Type B pancreatic cell (in vitro differentiated cells): ENCODE results near the gene AP1M2. TPM values are rescaled to one million over a fixed set of nuclear protein-coding genes. Genes with fewer than 3 reads are reported as not detected.

Experiments used
- DNase-seq: peaks from one replicate; pipeline ENCODE4 v3.0.0; 2021; ENCODE audit warnings: mixed read lengths; ENCODE audit not compliant: unreplicated experiment; ENCODE audit errors: extremely low spot score
- H3K27ac Mint-ChIP-seq: 2 replicates; pipeline ENCODE4 v1.8.0; 2021; ENCODE audit warnings: mild to moderate bottlenecking, mixed read lengths
- H3K27me3 Mint-ChIP-seq: 2 replicates; pipeline ENCODE4 v1.8.0; 2021; ENCODE audit warnings: mixed read lengths
- H3K36me3 Mint-ChIP-seq: 2 replicates; pipeline ENCODE4 v1.8.0; 2021; ENCODE audit warnings: mixed read lengths
- H3K4me1 Mint-ChIP-seq: one replicate; pipeline ENCODE4 v1.8.0; 2021; ENCODE audit warnings: mixed read lengths; ENCODE audit not compliant: unreplicated experiment
- H3K4me3 Mint-ChIP-seq: 2 replicates; pipeline ENCODE4 v1.8.0; 2021; ENCODE audit warnings: mild to moderate bottlenecking, mixed read lengths
- H3K9me3 Mint-ChIP-seq: 2 replicates; pipeline ENCODE4 v1.8.0; 2021; ENCODE audit warnings: mixed read lengths
- total RNA-seq: library from RNA; stranded (reverse); gene quantifications from 2 replicates; pipeline ENCODE4 v1.2.1, GENCODE V29; 2021; ENCODE audit warnings: low replicate concordance
- TF ChIP-seq, protein P1 (sequence below): fragments of 200-600 bp; sonication (generic); conservative IDR thresholded peaks from 2 replicates; pipeline ENCODE4 v1.5.0; 2021; ENCODE audit warnings: antibody characterized with exemption, mild to moderate bottlenecking

Gene AP1M2
- total RNA-seq, 1 donor from 2014 or later, result 45.2 TPM

DNA sequence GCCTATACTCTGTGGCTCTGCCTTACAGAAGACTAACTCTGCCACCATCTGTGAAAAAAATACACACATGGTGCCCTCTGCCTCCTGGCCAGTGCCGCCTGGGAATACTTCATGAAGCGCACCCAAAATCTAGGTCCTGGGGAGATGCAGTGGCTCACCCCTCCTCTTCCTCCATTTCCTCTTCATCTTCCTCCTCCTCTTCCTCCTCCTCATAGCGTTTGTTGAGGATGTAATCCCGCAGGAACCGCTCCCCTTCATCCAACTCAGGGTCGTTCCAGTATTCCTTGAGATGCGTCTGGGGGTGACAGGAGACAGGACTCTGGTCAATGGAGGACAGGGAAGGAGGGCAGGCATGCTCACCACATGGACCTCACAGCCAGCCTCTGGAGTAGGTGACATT lies 27.0 kb downstream of the AP1M2 start:
- no peak for DNase-seq
- Mint-ChIP-seq H3K4me1 (peaks cover 8% of the 10 kb centered on the region), H3K27me3 (no peaks in the 10 kb centered on the region), H3K9me3 (no peaks in the 10 kb centered on the region), H3K36me3 (no peaks in the 10 kb centered on the region), H3K4me3 (no peak overlapping the region), H3K27ac (no peak overlapping the region)
- TF ChIP-seq, protein P1, sequence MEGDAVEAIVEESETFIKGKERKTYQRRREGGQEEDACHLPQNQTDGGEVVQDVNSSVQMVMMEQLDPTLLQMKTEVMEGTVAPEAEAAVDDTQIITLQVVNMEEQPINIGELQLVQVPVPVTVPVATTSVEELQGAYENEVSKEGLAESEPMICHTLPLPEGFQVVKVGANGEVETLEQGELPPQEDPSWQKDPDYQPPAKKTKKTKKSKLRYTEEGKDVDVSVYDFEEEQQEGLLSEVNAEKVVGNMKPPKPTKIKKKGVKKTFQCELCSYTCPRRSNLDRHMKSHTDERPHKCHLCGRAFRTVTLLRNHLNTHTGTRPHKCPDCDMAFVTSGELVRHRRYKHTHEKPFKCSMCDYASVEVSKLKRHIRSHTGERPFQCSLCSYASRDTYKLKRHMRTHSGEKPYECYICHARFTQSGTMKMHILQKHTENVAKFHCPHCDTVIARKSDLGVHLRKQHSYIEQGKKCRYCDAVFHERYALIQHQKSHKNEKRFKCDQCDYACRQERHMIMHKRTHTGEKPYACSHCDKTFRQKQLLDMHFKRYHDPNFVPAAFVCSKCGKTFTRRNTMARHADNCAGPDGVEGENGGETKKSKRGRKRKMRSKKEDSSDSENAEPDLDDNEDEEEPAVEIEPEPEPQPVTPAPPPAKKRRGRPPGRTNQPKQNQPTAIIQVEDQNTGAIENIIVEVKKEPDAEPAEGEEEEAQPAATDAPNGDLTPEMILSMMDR, result no peak

DNA sequence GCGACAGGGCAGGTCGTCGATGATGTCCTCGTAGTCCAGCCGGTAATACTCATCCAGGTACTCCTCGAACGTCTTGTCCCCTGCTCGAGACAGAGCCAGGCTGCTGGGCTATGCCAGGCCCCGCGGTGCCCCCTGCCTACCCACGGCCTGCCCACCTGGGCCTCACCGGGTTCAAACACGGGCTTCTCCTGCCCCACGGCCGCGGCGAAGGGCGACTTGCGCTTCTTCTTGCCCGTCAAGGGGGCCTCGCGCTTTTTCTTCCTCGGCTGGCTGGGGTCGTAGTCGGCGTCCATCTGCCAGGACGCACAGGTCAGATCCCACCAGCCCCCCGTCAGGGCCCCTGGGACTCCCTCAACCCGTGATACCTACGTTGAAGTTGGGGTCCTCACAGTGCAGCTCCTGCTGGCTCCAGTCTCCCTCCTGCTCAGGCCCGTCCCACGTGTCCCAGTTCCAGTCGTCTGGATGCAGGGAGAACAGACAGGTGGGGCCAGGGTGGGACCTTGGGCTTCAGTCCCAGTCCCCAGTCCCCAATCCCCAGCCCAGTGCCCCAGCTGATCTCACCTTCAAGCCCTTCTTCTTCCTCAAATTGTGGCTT lies 29.4 kb downstream of the AP1M2 start:
- Mint-ChIP-seq H3K36me3 (no peaks in the 10 kb centered on the region), H3K4me3 (no peak overlapping the region), H3K9me3 (no peaks in the 10 kb centered on the region), H3K27ac (no peak overlapping the region), H3K27me3 (no peaks in the 10 kb centered on the region), H3K4me1 (no peaks in the 10 kb centered on the region)
- no peak for DNase-seq
- TF ChIP-seq, protein P1, result no peak

DNA sequence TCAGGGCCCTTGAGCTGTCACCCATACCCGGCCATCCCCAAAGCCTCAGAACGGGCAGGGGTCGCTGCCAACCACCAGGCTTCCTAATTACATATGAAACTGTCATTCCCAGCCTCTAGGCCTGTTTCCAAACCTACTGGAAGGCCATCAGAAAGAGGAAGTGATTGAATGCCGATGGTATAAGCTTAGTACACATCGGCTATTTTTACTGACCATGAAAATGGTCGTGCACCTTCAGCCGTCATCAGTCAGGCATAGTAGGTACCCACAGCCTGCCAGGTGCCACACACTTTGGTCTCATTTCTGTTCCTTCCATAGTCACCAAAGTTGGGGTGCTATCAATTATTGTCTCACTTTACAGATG lies 31.5 kb downstream of the AP1M2 start:
- no peaks in the 10 kb centered on the region for H3K36me3 Mint-ChIP-seq
- no peaks in the 10 kb centered on the region for H3K27me3 Mint-ChIP-seq
- TF ChIP-seq, protein P1, result no peak
- no peak overlapping the region for H3K4me3 Mint-ChIP-seq
- H3K9me3 Mint-ChIP-seq, result no peaks in the 10 kb centered on the region
- no peaks in the 10 kb centered on the region for H3K4me1 Mint-ChIP-seq
- no peak for DNase-seq
- H3K27ac Mint-ChIP-seq, result no peak overlapping the region

DNA sequence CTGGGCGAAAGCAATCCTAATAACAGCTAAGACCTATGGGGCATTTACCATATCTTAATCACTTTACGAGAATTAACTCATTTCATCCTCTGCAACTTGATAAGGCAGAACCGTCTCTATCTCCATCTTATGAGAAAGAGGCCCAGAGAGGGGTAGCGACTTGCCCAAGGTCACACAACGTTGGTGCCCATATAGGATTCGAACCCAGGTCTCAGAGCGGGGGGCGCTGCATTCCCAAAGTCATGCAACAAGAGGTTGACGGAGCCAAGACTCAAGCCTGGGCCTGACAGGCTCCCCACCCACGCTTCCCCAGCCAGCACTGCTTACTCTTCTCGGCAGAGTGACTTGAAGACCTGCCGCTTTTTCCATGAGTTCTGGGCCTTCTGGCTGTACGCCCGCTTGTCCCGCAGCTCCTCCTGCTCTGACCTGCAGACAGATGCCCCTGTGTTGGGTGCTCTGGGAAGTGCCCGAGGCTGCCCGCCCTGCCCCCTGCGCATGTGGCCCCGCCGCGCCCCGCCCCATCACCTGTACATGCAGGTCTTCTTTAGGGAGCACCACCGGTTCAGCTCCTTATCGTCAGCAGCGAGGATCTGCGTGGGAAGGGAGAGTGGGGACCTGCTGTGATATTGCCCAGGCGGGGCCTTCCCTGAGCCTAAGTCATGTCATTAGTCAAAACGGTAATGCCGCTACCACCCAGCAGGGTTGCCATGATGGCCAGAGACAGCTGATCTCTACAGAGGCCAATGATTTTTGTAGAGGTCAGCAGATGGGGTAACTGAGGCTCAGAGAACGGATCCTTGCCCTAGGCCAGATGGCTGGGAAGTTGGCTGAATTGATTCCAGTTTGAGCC lies 32.1 kb downstream of the AP1M2 start:
- TF ChIP-seq, protein P1, result no peak
- no peak for DNase-seq
- Mint-ChIP-seq H3K4me1 (no peaks in the 10 kb centered on the region), H3K36me3 (no peaks in the 10 kb centered on the region), H3K27me3 (no peaks in the 10 kb centered on the region), H3K4me3 (no peak overlapping the region), H3K27ac (no peak overlapping the region), H3K9me3 (no peaks in the 10 kb centered on the region)

DNA sequence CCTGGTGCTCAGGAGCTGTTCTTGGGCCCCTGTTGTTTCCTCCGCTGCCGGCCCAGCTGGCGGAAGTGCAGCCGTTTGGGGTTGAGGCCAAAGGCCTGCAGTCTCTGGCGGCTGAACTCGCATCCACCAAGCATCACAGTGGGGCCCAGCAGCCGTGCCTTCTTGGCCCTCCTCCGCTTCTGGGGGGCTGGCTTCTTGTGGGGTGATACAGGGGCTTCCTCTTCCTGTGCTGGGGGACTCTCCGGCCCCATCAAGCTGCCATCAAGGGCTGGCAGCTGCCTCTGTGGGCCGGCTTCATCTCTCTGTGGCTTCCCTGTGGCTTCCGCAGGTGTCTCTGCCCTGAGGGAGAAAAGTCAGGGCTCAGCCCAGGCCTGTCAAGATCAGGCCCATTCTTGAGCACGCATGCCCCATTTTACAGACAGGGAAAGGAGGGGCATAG lies 33.1 kb downstream of the AP1M2 start:
- Mint-ChIP-seq H3K4me1 (no peaks in the 10 kb centered on the region), H3K27me3 (no peaks in the 10 kb centered on the region), H3K9me3 (no peaks in the 10 kb centered on the region), H3K36me3 (no peaks in the 10 kb centered on the region), H3K27ac (no peak overlapping the region), H3K4me3 (no peak overlapping the region)
- TF ChIP-seq, protein P1, result no peak
- no peak for DNase-seq
